IPS-15b (cell line): ENCODE results near the gene GET4.

Experiments
- H3K27me3 ChIP-seq: one replicate; pipeline ENCODE4 v1.6.1; 2013; ENCODE audit warnings: low read length; ENCODE audit not compliant: control insufficient read depth, insufficient read depth
- H3K36me3 ChIP-seq: one replicate; pipeline ENCODE4 v1.6.1; 2013; ENCODE audit warnings: low read length; ENCODE audit not compliant: control insufficient read depth, insufficient read depth
- H3K4me1 ChIP-seq: one replicate; pipeline ENCODE4 v1.6.1; 2013; ENCODE audit warnings: mild to moderate bottlenecking, low read length; ENCODE audit not compliant: control insufficient read depth, insufficient read depth
- H3K4me3 ChIP-seq: one replicate; pipeline ENCODE4 v1.5.1; 2013; ENCODE audit warnings: low read depth, low read length
- H3K9ac ChIP-seq: one replicate; pipeline ENCODE4 v1.6.1; 2013; ENCODE audit warnings: low read depth, mild to moderate bottlenecking, low read length
- H3K9me3 ChIP-seq: one replicate; pipeline ENCODE4 v1.6.1; 2013; ENCODE audit warnings: mild to moderate bottlenecking, low read length; ENCODE audit not compliant: control insufficient read depth, insufficient read depth

Gene GET4

GRCh38 chr7:916291-916941, 40.1 kb downstream of the GET4 start:
- Histone ChIP-seq H3K4me1 (no peaks in the 10 kb centered on the region), H3K9ac (no peak overlapping the region), H3K9me3 (no peaks in the 10 kb centered on the region), H3K27me3 (no peaks in the 10 kb centered on the region), H3K4me3 (no peak overlapping the region), H3K36me3 (no peaks in the 10 kb centered on the region)

GRCh38 chr7:917255-918117, 41.1 kb downstream of the GET4 start:
- H3K4me3 ChIP-seq, result no peak overlapping the region
- no peaks in the 10 kb centered on the region for H3K9me3 ChIP-seq
- no peaks in the 10 kb centered on the region for H3K4me1 ChIP-seq
- no peaks in the 10 kb centered on the region for H3K36me3 ChIP-seq
- no peak overlapping the region for H3K9ac ChIP-seq
- H3K27me3 ChIP-seq, result no peaks in the 10 kb centered on the region

GRCh38 chr7:918118-918425, 41.7 kb downstream of the GET4 start:
- Histone ChIP-seq H3K27me3 (no peaks in the 10 kb centered on the region), H3K9me3 (no peaks in the 10 kb centered on the region), H3K4me1 (no peaks in the 10 kb centered on the region), H3K9ac (no peak overlapping the region), H3K4me3 (no peak overlapping the region), H3K36me3 (no peaks in the 10 kb centered on the region)

GRCh38 chr7:918441-919113, 42.2 kb downstream of the GET4 start:
- Histone ChIP-seq H3K27me3 (no peaks in the 10 kb centered on the region), H3K4me1 (no peaks in the 10 kb centered on the region), H3K9me3 (no peaks in the 10 kb centered on the region), H3K36me3 (no peaks in the 10 kb centered on the region), H3K4me3 (no peak overlapping the region), H3K9ac (no peak overlapping the region)

GRCh38 chr7:919114-919442, 42.7 kb downstream of the GET4 start:
- no peaks in the 10 kb centered on the region for H3K36me3 ChIP-seq
- H3K9ac ChIP-seq, result no peak overlapping the region
- no peaks in the 10 kb centered on the region for H3K9me3 ChIP-seq
- H3K4me1 ChIP-seq, result no peaks in the 10 kb centered on the region
- H3K4me3 ChIP-seq, result no peak overlapping the region
- no peaks in the 10 kb centered on the region for H3K27me3 ChIP-seq

- H3K9ac ChIP-seq, result no peak overlapping the region
- H3K9me3 ChIP-seq, result no peaks in the 10 kb centered on the region
- no peaks in the 10 kb centered on the region for H3K4me1 ChIP-seq
- no peaks in the 10 kb centered on the region for H3K27me3 ChIP-seq
- H3K36me3 ChIP-seq, result no peaks in the 10 kb centered on the region
- no peak overlapping the region for H3K4me3 ChIP-seq
Measured at GRCh38 chr7:919924-920341, 43.6 kb downstream of the GET4 start.

- Histone ChIP-seq H3K36me3 (no peaks in the 10 kb centered on the region), H3K4me3 (no peak overlapping the region), H3K27me3 (no peaks in the 10 kb centered on the region), H3K9me3 (no peaks in the 10 kb centered on the region), H3K4me1 (no peaks in the 10 kb centered on the region), H3K9ac (no peak overlapping the region)
Measured at GRCh38 chr7:920351-921070, 44.2 kb downstream of the GET4 start.

- H3K9me3 ChIP-seq, result no peaks in the 10 kb centered on the region
- H3K4me3 ChIP-seq, result no peak overlapping the region
- H3K4me1 ChIP-seq, result no peaks in the 10 kb centered on the region
- H3K9ac ChIP-seq, result no peak overlapping the region
- H3K27me3 ChIP-seq, result no peaks in the 10 kb centered on the region
- H3K36me3 ChIP-seq, result no peaks in the 10 kb centered on the region
Measured at GRCh38 chr7:921071-921461, 44.7 kb downstream of the GET4 start.

- Histone ChIP-seq H3K36me3 (no peaks in the 10 kb centered on the region), H3K4me3 (no peak overlapping the region), H3K27me3 (no peaks in the 10 kb centered on the region)
Measured at GRCh38 chr7:921581-922333, 45.4 kb downstream of the GET4 start.

GRCh38 chr7:922334-923107, 46.2 kb downstream of the GET4 start:
- Histone ChIP-seq H3K9ac (no peak overlapping the region), H3K4me3 (no peak overlapping the region), H3K4me1 (no peaks in the 10 kb centered on the region), H3K27me3 (no peaks in the 10 kb centered on the region), H3K9me3 (no peaks in the 10 kb centered on the region), H3K36me3 (no peaks in the 10 kb centered on the region)

More at GRCh38 chr7:921581-922333, 45.4 kb downstream of the GET4 start:
- Histone ChIP-seq H3K9ac (no peak overlapping the region), H3K4me1 (no peaks in the 10 kb centered on the region), H3K9me3 (no peaks in the 10 kb centered on the region)
